HEK293T (cell line): ENCODE data around the gene MED23.

Experiments used
- ARNT ChIP-seq: fragments of 450-650 bp; IDR thresholded peaks from 2 replicates; pipeline ENCODE4 v1.6.1; 2017; ENCODE audit warnings: mild to moderate bottlenecking
- BHLHE40 ChIP-seq: fragments of 450-650 bp; IDR thresholded peaks from 2 replicates; pipeline ENCODE4 v1.6.1; 2016; ENCODE audit warnings: mild to moderate bottlenecking, moderate library complexity, borderline replicate concordance
- FOXK2 ChIP-seq: fragments of 450-650 bp; IDR thresholded peaks from 2 replicates; pipeline ENCODE4 v1.6.1; 2016; ENCODE audit warnings: mild to moderate bottlenecking
- FOXM1 ChIP-seq: fragments of 450-650 bp; IDR thresholded peaks from 2 replicates; pipeline ENCODE4 v1.6.1; 2017; ENCODE audit warnings: mild to moderate bottlenecking, borderline replicate concordance
- HDGF ChIP-seq: fragments of 450-650 bp; IDR thresholded peaks from 2 replicates; pipeline ENCODE4 v1.6.1; 2017; ENCODE audit warnings: antibody characterized with exemption, borderline replicate concordance
- L3MBTL2 ChIP-seq: fragments of 450-650 bp; conservative IDR thresholded peaks from 2 replicates; pipeline ENCODE4 v1.6.1; 2016; ENCODE audit warnings: mild to moderate bottlenecking
- NFRKB ChIP-seq: fragments of 450-650 bp; IDR thresholded peaks from 2 replicates; pipeline ENCODE4 v1.6.1; 2016; ENCODE audit warnings: mild to moderate bottlenecking, moderate library complexity
- SP1 ChIP-seq: fragments of 450-650 bp; IDR thresholded peaks from 2 replicates; pipeline ENCODE4 v1.6.1; 2017
- SUZ12 ChIP-seq: fragments of 450-650 bp; IDR thresholded peaks from 2 replicates; pipeline ENCODE4 v1.6.1; 2016; ENCODE audit warnings: mild to moderate bottlenecking
- TARDBP ChIP-seq: fragments of 450-650 bp; IDR thresholded peaks from 2 replicates; pipeline ENCODE4 v1.6.1; 2016
- ZNF384 ChIP-seq: fragments of 450-650 bp; IDR thresholded peaks from 2 replicates; pipeline ENCODE4 v1.6.1; 2016
- TF ChIP-seq, protein P1 (sequence below): fragments of 450-650 bp; IDR thresholded peaks from 2 replicates; pipeline ENCODE4 v1.6.1; 2016

DNA sequence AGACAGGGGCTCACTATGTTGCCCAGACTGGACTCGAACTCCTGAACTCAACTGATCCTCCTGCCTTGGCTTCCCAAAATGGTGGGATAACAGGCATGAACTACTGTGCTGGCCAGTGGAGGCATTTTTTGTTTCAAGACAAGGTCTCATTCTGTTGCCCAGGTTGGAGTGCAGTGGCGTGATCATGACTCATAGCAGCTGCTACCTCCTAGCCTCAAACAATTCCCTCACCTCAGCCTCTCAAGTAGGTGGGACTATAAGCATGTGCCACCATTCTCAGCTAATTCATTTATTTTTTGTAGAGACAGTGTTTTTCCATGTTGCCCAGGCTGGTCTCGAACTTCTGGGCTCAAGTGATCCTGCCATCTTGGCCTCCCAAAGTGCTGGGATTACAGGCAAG lies 26.3 kb upstream of the MED23 start:
- no peak for TF ChIP-seq FOXK2
- no peak for TF ChIP-seq SUZ12
- TF ChIP-seq SP1: no peak
- no peak for TF ChIP-seq TARDBP
- no peak for TF ChIP-seq ARNT
- TF ChIP-seq BHLHE40: no peak
- TF ChIP-seq L3MBTL2: no peak
- TF ChIP-seq FOXM1: no peak
- TF ChIP-seq HDGF: no peak
- no peak for TF ChIP-seq NFRKB
- TF ChIP-seq, protein P1, sequence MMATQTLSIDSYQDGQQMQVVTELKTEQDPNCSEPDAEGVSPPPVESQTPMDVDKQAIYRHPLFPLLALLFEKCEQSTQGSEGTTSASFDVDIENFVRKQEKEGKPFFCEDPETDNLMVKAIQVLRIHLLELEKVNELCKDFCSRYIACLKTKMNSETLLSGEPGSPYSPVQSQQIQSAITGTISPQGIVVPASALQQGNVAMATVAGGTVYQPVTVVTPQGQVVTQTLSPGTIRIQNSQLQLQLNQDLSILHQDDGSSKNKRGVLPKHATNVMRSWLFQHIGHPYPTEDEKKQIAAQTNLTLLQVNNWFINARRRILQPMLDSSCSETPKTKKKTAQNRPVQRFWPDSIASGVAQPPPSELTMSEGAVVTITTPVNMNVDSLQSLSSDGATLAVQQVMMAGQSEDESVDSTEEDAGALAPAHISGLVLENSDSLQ: no peak
- TF ChIP-seq ZNF384: no peak
